H1 (cell line): ENCODE results near the gene PDLIM4. TPM values are rescaled to one million over a fixed set of nuclear protein-coding genes. Genes with fewer than 3 reads are reported as not detected.

Experiments
- CTCF ChIA-PET: fragments of 300-600 bp; sonication (Branson Sonifier 250); formaldehyde crosslinking; loops from one replicate; lab custom pipeline; 2021; ENCODE audit not compliant: partially characterized antibody; lab: Charles Lee
- POLR2A ChIA-PET: fragments of 300-600 bp; sonication (Branson Sonifier 250); formaldehyde crosslinking; loops from one replicate; lab custom pipeline; 2021; ENCODE audit warnings: inconsistent platforms; ENCODE audit not compliant: partially characterized antibody; lab: Charles Lee
- DNase-seq, 2 experiments: peaks; one replicate each; pipeline versions ENCODE4 v3.0.0 to v3.0.0-alpha.2; 2010 to 2022; ENCODE audit warnings: low spot score in 2 of 2, low read depth in 1 of 2, mixed read lengths in 1 of 2
- FAIRE-seq: peaks from 2 replicates; lab custom pipeline; 2011; peaks lifted over from hg19 to GRCh38; lab: Jason Lieb, UNC
- H2AFZ ChIP-seq: 2 replicates; pipeline ENCODE4 v1.8.1; 2012; ENCODE audit warnings: low read length, inconsistent platforms
- H2AK5ac ChIP-seq: 2 replicates; pipeline ENCODE4 v1.6.1; 2013; ENCODE audit warnings: low read depth, low read length
- H2BK120ac ChIP-seq: replicated peaks from 2 replicates; pipeline ENCODE3; 2013; ENCODE audit warnings: low read depth, low read length, inconsistent platforms
- H2BK12ac ChIP-seq: 2 replicates; pipeline ENCODE4 v1.6.1; 2013; ENCODE audit warnings: low read depth, low read length
- H2BK15ac ChIP-seq: 2 replicates; pipeline ENCODE4 v1.6.1; 2013; ENCODE audit warnings: low read length
- H2BK20ac ChIP-seq: 2 replicates; pipeline ENCODE4 v1.6.1; 2013; ENCODE audit warnings: low read length
- H2BK5ac ChIP-seq: 2 replicates; pipeline ENCODE4 v1.6.1; 2013; ENCODE audit warnings: low read depth, low read length
- H3K14ac ChIP-seq: 2 replicates; pipeline ENCODE4 v1.6.1; 2013; ENCODE audit warnings: inconsistent platforms; ENCODE audit not compliant: insufficient read length
- H3K18ac ChIP-seq: 2 replicates; pipeline ENCODE4 v1.6.1; 2013; ENCODE audit warnings: low read length; ENCODE audit errors: extremely low read depth
- H3K23ac ChIP-seq: 2 replicates; pipeline ENCODE4 v1.6.1; 2013; ENCODE audit warnings: inconsistent platforms; ENCODE audit not compliant: insufficient read length
- H3K23me2 ChIP-seq: 2 replicates; pipeline ENCODE4 v1.6.1; 2013; ENCODE audit warnings: low read depth, low read length
- H3K27ac ChIP-seq: 2 replicates; pipeline ENCODE4 v1.6.1; 2011; ENCODE audit warnings: low read depth, low read length, inconsistent platforms
- H3K27me3 ChIP-seq, 4 experiments: replicated peaks in 1 of 4; 1 replicate in 1 of 4; 2 replicates in 3 of 4; pipeline versions ENCODE4 v1.6.1 to v1.8.1; 2011 to 2013; ENCODE audit warnings: low read length in 3 of 4, mild to moderate bottlenecking in 3 of 4, inconsistent platforms in 2 of 4, mixed read lengths in 2 of 4, moderate library complexity in 1 of 4; ENCODE audit not compliant: control insufficient read depth in 3 of 4, insufficient read depth in 3 of 4; ENCODE audit errors: extremely low read depth in 1 of 4
- H3K36me3 ChIP-seq, 4 experiments: 2 replicates each; pipeline versions ENCODE4 v1.6.1 to v1.8.1; 2011 to 2013; ENCODE audit warnings: mild to moderate bottlenecking in 4 of 4, low read length in 3 of 4, moderate library complexity in 2 of 4, control low read depth in 1 of 4, inconsistent platforms in 1 of 4; ENCODE audit not compliant: insufficient read depth in 4 of 4, control insufficient read depth in 2 of 4
- H3K4ac ChIP-seq: replicated peaks from 2 replicates; pipeline ENCODE3; 2013; ENCODE audit warnings: low read length, low read depth, mixed read lengths, inconsistent platforms; ENCODE audit not compliant: insufficient read length
- H3K4me1 ChIP-seq, 4 experiments: replicated peaks in 1 of 4; 1 replicate in 1 of 4; 2 replicates in 3 of 4; pipeline versions ENCODE4 v1.6.1 to v1.8.1; 2011 to 2013; ENCODE audit warnings: low read length in 3 of 4, inconsistent platforms in 2 of 4, mixed read lengths in 1 of 4; ENCODE audit not compliant: insufficient read depth in 4 of 4, control insufficient read depth in 3 of 4
- H3K4me2 ChIP-seq, 2 experiments: 2 replicates each; pipeline versions ENCODE4 v1.6.1 to v1.8.1; 2011 to 2013; ENCODE audit warnings: low read depth in 2 of 2, low read length in 2 of 2, control low read depth in 1 of 2, inconsistent platforms in 1 of 2, mild to moderate bottlenecking in 1 of 2; ENCODE audit not compliant: insufficient read depth in 1 of 2
- H3K4me3 ChIP-seq, 4 experiments: fragments of 200-600, 300-600 bp in 1 of 4; sonication (generic), shearing (Covaris generic), sonication (Bioruptor Twin) in 1 of 4; 2 replicates each; pipeline versions ENCODE4 v1.5.1 to v1.8.1; 2011 to 2016; ENCODE audit warnings: low read length in 4 of 4, low read depth in 3 of 4, control low read depth in 2 of 4, inconsistent platforms in 2 of 4, mild to moderate bottlenecking in 2 of 4, mixed read lengths in 1 of 4, moderate library complexity in 1 of 4; ENCODE audit not compliant: insufficient read depth in 2 of 4; ENCODE audit errors: extremely low read depth in 1 of 4
- H3K56ac ChIP-seq: replicated peaks from 2 replicates; pipeline ENCODE3; 2013; ENCODE audit warnings: low read depth, mild to moderate bottlenecking, mixed read lengths, low read length, inconsistent platforms; ENCODE audit not compliant: insufficient read length
- H3K79me1 ChIP-seq: 2 replicates; pipeline ENCODE4 v1.6.1; 2013; ENCODE audit warnings: low read depth, low read length, control low read depth
- H3K79me2 ChIP-seq, 2 experiments: 2 replicates each; pipeline versions ENCODE4 v1.6.1 to v1.8.1; 2012 to 2013; ENCODE audit warnings: low read length in 2 of 2, mild to moderate bottlenecking in 2 of 2, inconsistent platforms in 1 of 2; ENCODE audit not compliant: insufficient read depth in 2 of 2, control insufficient read depth in 1 of 2
- H3K9ac ChIP-seq, 4 experiments: replicated peaks in 1 of 4; 1 replicate in 1 of 4; 2 replicates in 3 of 4; pipeline versions ENCODE4 v1.6.1 to v1.8.1; 2011 to 2013; ENCODE audit warnings: low read depth in 3 of 4, low read length in 3 of 4, control low read depth in 2 of 4, mild to moderate bottlenecking in 2 of 4, moderate library complexity in 2 of 4, inconsistent platforms in 1 of 4; ENCODE audit errors: extremely low read depth in 1 of 4
- H3K9me3 ChIP-seq, 2 experiments: 2 replicates each; pipeline versions ENCODE4 v1.6.1 to v1.8.1; 2012 to 2013; ENCODE audit warnings: mild to moderate bottlenecking in 2 of 2, moderate library complexity in 2 of 2, control low read depth in 1 of 2, inconsistent platforms in 1 of 2, low read depth in 1 of 2, low read length in 1 of 2, mixed read lengths in 1 of 2; ENCODE audit not compliant: insufficient read depth in 2 of 2
- H4K20me1 ChIP-seq, 2 experiments: replicated peaks in 1 of 2; 2 replicates each; pipeline versions ENCODE3 to v1.8.1; 2011 to 2013; ENCODE audit warnings: inconsistent platforms in 2 of 2, low read length in 2 of 2, mild to moderate bottlenecking in 1 of 2; ENCODE audit not compliant: insufficient read depth in 2 of 2, control insufficient read depth in 1 of 2
- H4K5ac ChIP-seq: 2 replicates; pipeline ENCODE4 v1.6.1; 2013; ENCODE audit warnings: low read length, low read depth, mixed read lengths, inconsistent platforms; ENCODE audit not compliant: insufficient read length
- H4K8ac ChIP-seq: 2 replicates; pipeline ENCODE4 v1.8.0; 2013; ENCODE audit warnings: mild to moderate bottlenecking, moderate library complexity, low read length, inconsistent platforms; ENCODE audit not compliant: insufficient read depth; ENCODE audit errors: extremely low read depth
- H4K91ac ChIP-seq: replicated peaks from 2 replicates; pipeline ENCODE3; 2013; ENCODE audit warnings: low read length, mixed read lengths, inconsistent platforms; ENCODE audit not compliant: insufficient read length
- ASH2L ChIP-seq: fragments of 200-600, 300-600 bp; sonication (generic); IDR thresholded peaks from one replicate; pipeline ENCODE4 v1.7.1; 2017; ENCODE audit warnings: low read length
- CEBPB ChIP-seq: IDR thresholded peaks from 2 replicates; pipeline ENCODE4 v1.6.1; 2012; ENCODE audit warnings: low read depth, low read length
- CTCF ChIP-seq, 3 experiments: IDR thresholded peaks; 1 replicate in 2 of 3; 2 replicates in 1 of 3; pipeline versions ENCODE4 v1.5.1 to v1.6.1; 2011; ENCODE audit warnings: low read length in 3 of 3, mild to moderate bottlenecking in 3 of 3, inconsistent platforms in 2 of 3, low read depth in 1 of 3, moderate library complexity in 1 of 3; ENCODE audit not compliant: insufficient read depth in 1 of 3; ENCODE audit errors: control extremely low read depth in 1 of 3
- HDAC2 ChIP-seq, 2 experiments: fragments of 300-600 bp in 1 of 2; sonication (generic) in 1 of 2; IDR thresholded peaks; 2 replicates each; pipeline ENCODE4 v1.6.1; 2011 to 2012; ENCODE audit warnings: low read depth in 2 of 2, low read length in 2 of 2, mild to moderate bottlenecking in 2 of 2, moderate library complexity in 2 of 2, borderline replicate concordance in 1 of 2, inconsistent platforms in 1 of 2
- POLR2AphosphoS5 ChIP-seq: IDR thresholded peaks from 2 replicates; pipeline ENCODE4 v1.6.1; 2011; ENCODE audit warnings: low read depth, low read length
- RBBP5 ChIP-seq: IDR thresholded peaks from 2 replicates; pipeline ENCODE4 v1.7.1; 2012; ENCODE audit warnings: low read depth, mild to moderate bottlenecking, inconsistent platforms, low read length, moderate library complexity, borderline replicate concordance
- SP1 ChIP-seq: IDR thresholded peaks from 2 replicates; pipeline ENCODE4 v1.6.1; 2011; ENCODE audit warnings: low read depth, low read length
- TAF1 ChIP-seq: IDR thresholded peaks from 2 replicates; pipeline ENCODE4 v1.6.1; 2011; ENCODE audit warnings: mild to moderate bottlenecking, low read depth, low read length
- TCF12 ChIP-seq: IDR thresholded peaks from 2 replicates; pipeline ENCODE4 v1.6.1; 2011; ENCODE audit warnings: low read depth, mild to moderate bottlenecking, low read length
- TEAD4 ChIP-seq: IDR thresholded peaks from 2 replicates; pipeline ENCODE4 v1.6.1; 2012; ENCODE audit warnings: low read depth, low read length, inconsistent platforms, mixed read lengths
- WGBS, 2 experiments: shearing (Covaris generic) in 1 of 2; methylation state at CpG; one replicate each; pipeline versions ENCODE4 v1.1.6 to v1.1.7; 2013 to 2015; ENCODE audit warnings: low lambda C conversion rate in 2 of 2, mixed read lengths in 2 of 2, inconsistent platforms in 1 of 2, low coverage in 1 of 2, missing lambda C conversion rate in 1 of 2; ENCODE audit not compliant: insufficient replicate concordance in 2 of 2, insufficient coverage in 1 of 2, insufficient read length in 1 of 2; ENCODE audit errors: extremely low coverage in 1 of 2, missing lambda C conversion rate in 1 of 2; 5-methylcytosine and 5-hydroxymethylcytosine counted together
- polyA plus RNA-seq, 7 experiments: library from polyadenylated mRNA; depleted of rRNA in 3 of 7; stranded (reverse) in 5 of 7; unstranded in 2 of 7; fragments of >200 nt in 5 of 7; fragments of 200-250 nt in 2 of 7; gene quantifications; 1 replicate in 5 of 7; 2 replicates in 1 of 7; 4 replicates in 1 of 7; pipeline versions ENCODE4 v1.2.1 to v1.2.3, GENCODE V29; 2011 to 2013; ENCODE audit warnings: missing spikeins in 2 of 7, mixed read lengths in 2 of 7
- total RNA-seq: library from RNA; stranded (reverse); fragmentation: NEBNext Ultra II Directional; extraction: Animal tissue kit (Norgen Biotek cat#: 25700); gene quantifications from 2 replicates; pipeline ENCODE4 v1.2.1, GENCODE V29; 2021

Gene PDLIM4
- total and polyA plus RNA-seq, 2 of the 8 experiments (the other 6 are each of a cell fraction or from before 2014, with no cell fraction given) = 10.7 to 29.1 TPM

DNA sequence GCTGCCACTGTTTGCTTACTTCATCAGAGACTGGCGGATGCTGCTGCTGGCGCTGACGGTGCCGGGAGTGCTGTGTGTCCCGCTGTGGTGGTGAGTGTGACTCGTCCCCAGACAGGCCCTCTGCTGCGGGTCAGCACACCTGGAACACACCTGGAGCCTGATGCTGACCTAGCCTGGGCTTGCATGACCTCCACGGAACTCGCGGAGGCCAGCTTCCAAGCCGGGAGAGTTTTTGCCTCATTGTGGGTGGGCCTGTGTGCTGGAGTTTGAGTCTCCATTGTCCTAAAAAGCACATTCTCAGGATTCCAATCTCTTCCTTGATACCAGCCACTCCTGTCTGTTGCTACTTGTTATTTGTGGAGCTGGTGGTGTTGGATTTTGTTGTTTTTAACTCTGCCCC lies 64.8 kb downstream of the PDLIM4 start:
- no peaks in the 10 kb centered on the region for H3K36me3 ChIP-seq
- peak overlapping the region; percentile 91; the same call in 1 of the 2 replicates for H2BK20ac ChIP-seq
- H4K91ac ChIP-seq = no peak overlapping the region
- no peaks in the 10 kb centered on the region for H4K20me1 ChIP-seq
- no peak overlapping the region for H3K23ac ChIP-seq
- H3K27ac ChIP-seq = peak overlapping the region; percentile 58
- peak overlapping the region; percentile 100 for H3K18ac ChIP-seq
- H3K14ac ChIP-seq = no peak overlapping the region
- H3K4ac ChIP-seq = no peak overlapping the region
- H2BK5ac ChIP-seq = peak overlapping the region; percentile 98; the same call in 1 of the 2 replicates
- no peaks in the 10 kb centered on the region; a peak in 1 of 4 replicates for H3K9me3 ChIP-seq
- H3K4me3 ChIP-seq = peak overlapping the region in 3 of 4 experiments; percentile 8 to 26 (median 23); a peak in 4 of 8 replicates
- H3K27me3 ChIP-seq = no peaks in the 10 kb centered on the region
- 31% methylated on average over 11 of the region's 11 CpGs; no CpG with 5 or more reads in 1 of the 2 experiments for WGBS, 2 experiments
- no peaks in the 10 kb centered on the region for H3K79me2 ChIP-seq
- ChIA-PET CTCF (interaction anchor here (0.7 to 2.9 kb wide), 4 partner anchors 41 to 1056 kb away, joined by 3 to 15 read pairs (median 3); no protein-coding TSS in a partner anchor), POLR2A (interaction anchor here (0.7 to 3.7 kb wide), 6 partner anchors 13 to 94 kb away, joined by 3 to 14 read pairs (median 3); partner anchors contain the start of genes P4HA2 and SLC22A4)
- peak overlapping the region; percentile 92 for H4K8ac ChIP-seq
- FAIRE-seq (peak; percentile 48), DNase-seq (peak; percentile 41 to 69)
- peak overlapping the region; percentile 98 for H2BK12ac ChIP-seq
- peaks cover 5 to 10% (median 7%) of the 10 kb centered on the region in 4 experiments for H3K4me1 ChIP-seq
- H2BK15ac ChIP-seq = peak overlapping the region; percentile 89; the same call in 1 of the 2 replicates
- H3K56ac ChIP-seq = no peak overlapping the region
- H3K23me2 ChIP-seq = no peaks in the 10 kb centered on the region
- peak overlapping the region in 3 of 4 experiments; percentile 35 to 49 (median 49); a peak in 4 of 7 replicates for H3K9ac ChIP-seq
- peak overlapping the region; percentile 98 for H2AFZ ChIP-seq
- H2BK120ac ChIP-seq = no peak overlapping the region
- no peak overlapping the region; the same call in 1 of the 2 replicates for H2AK5ac ChIP-seq
- H3K79me1 ChIP-seq = no peaks in the 10 kb centered on the region
- H4K5ac ChIP-seq = peak overlapping the region; percentile 49
- peak overlapping the region; percentile 61 for H3K4me2 ChIP-seq
- 0 out of 2 replicates have a peak, but pooled peaks have one; percentile 6 for TF ChIP-seq CEBPB
- peak; percentile 52; the same call in 1 of the 2 replicates for TF ChIP-seq POLR2AphosphoS5
- TF ChIP-seq TEAD4 = peak; percentile 94
- no peak for TF ChIP-seq CTCF (IDR thresholded peaks at IDR 0.05; ENCODE audit: control extremely low read depth in 1 of 3, insufficient read depth in 1 of 3, low read depth in 1 of 3, low read length in 3 of 3)
- 0 out of 4 replicates have a peak, but pooled peaks of 1 of the 2 experiments have one; percentile 55 for TF ChIP-seq HDAC2 (IDR thresholded peaks at IDR 0.05; ENCODE audit: borderline replicate concordance in 1 of 2, low read depth in 2 of 2, low read length in 2 of 2)
- peak; percentile 58; the same call in 1 of the 2 replicates for TF ChIP-seq SP1
- TF ChIP-seq TAF1 = 0 out of 2 replicates have a peak, but pooled peaks have one; percentile 22
- TF ChIP-seq ASH2L = peak; percentile 82
- TF ChIP-seq RBBP5 = peak; percentile 90; the same call in 1 of the 2 replicates
- TF ChIP-seq TCF12 = 0 out of 2 replicates have a peak, but pooled peaks have one; percentile 49
